ENCODE measurements around the gene USP20. TPM values are rescaled to one million over a fixed set of nuclear protein-coding genes. Genes with fewer than 3 reads are reported as not detected.

USP20 gene
- total RNA-seq, 6 experiments from 2014 or later, result 7.5 to 14.0 (median 10.8) TPM

GRCh38 chr9:129806061-129806460 is 29.2 kb upstream of the USP20 start:
- H3K4me3 ChIP-seq, result no peak overlapping the region
- no peaks in the 10 kb centered on the region for H3K27me3 ChIP-seq
- peaks cover 0 to 16% (median 6%) of the 10 kb centered on the region in 4 donors for H3K4me1 ChIP-seq
- no peak overlapping the region for H3K27ac ChIP-seq
- DNase-seq (no peak), ATAC-seq (no peak)
- 57% methylated on average over 4 of the region's 4 CpGs for WGBS (ENCODE audit: insufficient coverage, low coverage, low lambda C conversion rate, missing lambda C conversion rate)
- peaks cover 0 to 20% (median 5%) of the 10 kb centered on the region in 4 donors for H3K36me3 ChIP-seq
- no peak for TF ChIP-seq CTCF (IDR thresholded peaks at IDR 0.05)
- no peak for TF ChIP-seq POLR2A (IDR thresholded peaks at IDR 0.05)
- no peaks in the 10 kb centered on the region for H3K9me3 ChIP-seq
- intact Hi-C loops (cut with DNase I), result no loop called here

GRCh38 chr9:129809346-129809745 is 25.9 kb upstream of the USP20 start:
- no peak overlapping the region for H3K4me3 ChIP-seq
- DNase-seq, result no peak
- H3K27ac ChIP-seq, result no peak overlapping the region
- 79% methylated on average over 8 of the region's 11 CpGs for WGBS (ENCODE audit: insufficient coverage, low coverage, low lambda C conversion rate, missing lambda C conversion rate)
- intact Hi-C loops (cut with DNase I), result no loop called here
- H3K27me3 ChIP-seq, result no peaks in the 10 kb centered on the region
- TF ChIP-seq CTCF (IDR thresholded peaks at IDR 0.05), result no peak
- no peak for TF ChIP-seq POLR2A (IDR thresholded peaks at IDR 0.05)
- H3K9me3 ChIP-seq, result no peaks in the 10 kb centered on the region
- no peak for ATAC-seq
- peaks cover 0 to 20% (median 5%) of the 10 kb centered on the region in 4 donors for H3K36me3 ChIP-seq
- peaks cover 0 to 20% (median 6%) of the 10 kb centered on the region in 4 donors for H3K4me1 ChIP-seq

GRCh38 chr9:129810116-129810515 is 25.1 kb upstream of the USP20 start:
- no peak for DNase-seq
- intact Hi-C loops (cut with DNase I), result no loop called here
- Histone ChIP-seq H3K27ac (peak overlapping the region; percentile 55 to 87 (median 65)), H3K4me3 (no peak overlapping the region), H3K9me3 (no peaks in the 10 kb centered on the region), H3K27me3 (no peaks in the 10 kb centered on the region), H3K36me3 (peaks cover 0 to 20% (median 5%) of the 10 kb centered on the region in 4 donors), H3K4me1 (peaks cover 0 to 19% (median 6%) of the 10 kb centered on the region in 4 donors)
- no peak for ATAC-seq
- WGBS (ENCODE audit: insufficient coverage, low coverage, low lambda C conversion rate, missing lambda C conversion rate), result 67% methylated on average over 1 of the region's 11 CpGs
- TF ChIP-seq POLR2A (IDR thresholded peaks at IDR 0.05) (no peak), CTCF (IDR thresholded peaks at IDR 0.05) (no peak)

GRCh38 chr9:129810788-129811187 is 24.5 kb upstream of the USP20 start:
- H3K4me3 ChIP-seq, result no peak overlapping the region
- WGBS (ENCODE audit: insufficient coverage, low coverage, low lambda C conversion rate, missing lambda C conversion rate), result 33% methylated on average over 6 of the region's 6 CpGs
- no peak for DNase-seq
- H3K27ac ChIP-seq, result peak overlapping the region; percentile 55 to 87 (median 65)
- peaks cover 0 to 19% (median 6%) of the 10 kb centered on the region in 4 donors for H3K4me1 ChIP-seq
- ATAC-seq, result peak; percentile 27 to 39 (median 36)
- H3K36me3 ChIP-seq, result peaks cover 0 to 16% (median 5%) of the 10 kb centered on the region in 4 donors
- no peaks in the 10 kb centered on the region for H3K27me3 ChIP-seq
- TF ChIP-seq CTCF (IDR thresholded peaks at IDR 0.05) (no peak), POLR2A (IDR thresholded peaks at IDR 0.05) (no peak)
- H3K9me3 ChIP-seq, result no peaks in the 10 kb centered on the region
- intact Hi-C loops (cut with DNase I), result no loop called here

GRCh38 chr9:129811967-129812363 is 23.3 kb upstream of the USP20 start:
- peaks cover 3 to 25% (median 5%) of the 10 kb centered on the region in 4 donors for H3K36me3 ChIP-seq
- peaks cover 0 to 19% (median 6%) of the 10 kb centered on the region in 4 donors for H3K4me1 ChIP-seq
- H3K27ac ChIP-seq, result peak overlapping the region; percentile 55 to 87 (median 65)
- H3K4me3 ChIP-seq, result no peak overlapping the region
- H3K27me3 ChIP-seq, result no peaks in the 10 kb centered on the region
- intact Hi-C loops (cut with DNase I), result no loop called here
- no peaks in the 10 kb centered on the region for H3K9me3 ChIP-seq
- TF ChIP-seq POLR2A (IDR thresholded peaks at IDR 0.05), result no peak
- 52% methylated on average over 4 of the region's 6 CpGs for WGBS (ENCODE audit: insufficient coverage, low coverage, low lambda C conversion rate, missing lambda C conversion rate)
- no peak for DNase-seq
- ATAC-seq, result no peak
